IPS-18a (cell line): ENCODE results near the gene JADE2.
A peak's percentile ranks its signal among the peaks of the same experiment; 100 is the strongest.

Source experiments
- H3K27ac ChIP-seq: one replicate; pipeline ENCODE4 v1.5.1; 2013; ENCODE audit warnings: low read length
- H3K27me3 ChIP-seq: one replicate; pipeline ENCODE4 v1.6.1; 2013; ENCODE audit warnings: mild to moderate bottlenecking, low read length; ENCODE audit not compliant: control insufficient read depth, insufficient read depth
- H3K36me3 ChIP-seq: one replicate; pipeline ENCODE4 v1.6.1; 2013; ENCODE audit warnings: low read depth, low read length; ENCODE audit not compliant: control insufficient read depth
- H3K4me1 ChIP-seq: one replicate; pipeline ENCODE4 v1.6.1; 2013; ENCODE audit warnings: low read depth, low read length; ENCODE audit not compliant: control insufficient read depth
- H3K4me3 ChIP-seq: one replicate; pipeline ENCODE4 v1.5.1; 2013; ENCODE audit warnings: low read length
- H3K9ac ChIP-seq: one replicate; pipeline ENCODE4 v1.6.1; 2013; ENCODE audit warnings: mild to moderate bottlenecking, low read length, moderate library complexity
- H3K9me3 ChIP-seq: one replicate; pipeline ENCODE4 v1.6.1; 2013; ENCODE audit warnings: low read depth, low read length; ENCODE audit not compliant: control insufficient read depth

JADE2 gene

GRCh38 chr5:134536876-134537275 is 11.4 kb downstream of the JADE2 start:
- no peaks in the 10 kb centered on the region for H3K9me3 ChIP-seq
- no peak overlapping the region for H3K4me3 ChIP-seq
- no peaks in the 10 kb centered on the region for H3K27me3 ChIP-seq
- no peak overlapping the region for H3K9ac ChIP-seq
- H3K27ac ChIP-seq: no peak overlapping the region
- peaks cover 29% of the 10 kb centered on the region for H3K4me1 ChIP-seq
- peaks cover 14% of the 10 kb centered on the region for H3K36me3 ChIP-seq

- Histone ChIP-seq H3K27ac (no peak overlapping the region), H3K4me1 (peaks cover 25% of the 10 kb centered on the region), H3K36me3 (peaks cover 14% of the 10 kb centered on the region), H3K27me3 (no peaks in the 10 kb centered on the region), H3K9ac (no peak overlapping the region), H3K9me3 (no peaks in the 10 kb centered on the region), H3K4me3 (no peak overlapping the region)
Observed at GRCh38 chr5:134537297-134537696, 11.8 kb downstream of the JADE2 start.

GRCh38 chr5:134538296-134538695 is 12.8 kb downstream of the JADE2 start:
- Histone ChIP-seq H3K27me3 (no peaks in the 10 kb centered on the region), H3K36me3 (peaks cover 14% of the 10 kb centered on the region), H3K9ac (no peak overlapping the region), H3K9me3 (no peaks in the 10 kb centered on the region), H3K4me3 (no peak overlapping the region), H3K4me1 (peaks cover 25% of the 10 kb centered on the region), H3K27ac (no peak overlapping the region)

DNA sequence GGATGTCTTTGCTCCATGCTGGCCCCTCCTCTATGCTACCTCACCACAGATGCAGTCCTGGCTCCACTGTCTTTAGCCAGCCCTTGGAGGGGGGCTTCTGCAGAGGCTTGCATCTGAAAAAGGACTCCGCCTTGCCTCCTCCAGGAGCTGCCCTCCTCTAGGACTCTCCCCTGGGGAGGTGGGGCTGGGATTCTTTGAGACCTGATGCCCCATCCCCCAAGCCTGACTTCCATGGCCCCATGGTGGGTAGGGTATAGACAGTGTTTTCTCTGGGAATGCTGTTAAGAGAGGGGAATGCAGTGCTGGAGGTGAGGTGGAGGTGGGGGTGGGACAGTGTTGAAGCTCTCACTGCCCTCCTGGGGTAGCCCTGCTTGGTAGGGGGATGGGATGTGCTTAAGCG is 14.3 kb downstream of the JADE2 start:
- Histone ChIP-seq H3K4me3 (peak overlapping the region; percentile 6), H3K4me1 (peaks cover 19% of the 10 kb centered on the region), H3K27me3 (no peaks in the 10 kb centered on the region), H3K36me3 (peaks cover 14% of the 10 kb centered on the region), H3K9ac (peak overlapping the region; percentile 8), H3K9me3 (no peaks in the 10 kb centered on the region), H3K27ac (no peak overlapping the region)

DNA sequence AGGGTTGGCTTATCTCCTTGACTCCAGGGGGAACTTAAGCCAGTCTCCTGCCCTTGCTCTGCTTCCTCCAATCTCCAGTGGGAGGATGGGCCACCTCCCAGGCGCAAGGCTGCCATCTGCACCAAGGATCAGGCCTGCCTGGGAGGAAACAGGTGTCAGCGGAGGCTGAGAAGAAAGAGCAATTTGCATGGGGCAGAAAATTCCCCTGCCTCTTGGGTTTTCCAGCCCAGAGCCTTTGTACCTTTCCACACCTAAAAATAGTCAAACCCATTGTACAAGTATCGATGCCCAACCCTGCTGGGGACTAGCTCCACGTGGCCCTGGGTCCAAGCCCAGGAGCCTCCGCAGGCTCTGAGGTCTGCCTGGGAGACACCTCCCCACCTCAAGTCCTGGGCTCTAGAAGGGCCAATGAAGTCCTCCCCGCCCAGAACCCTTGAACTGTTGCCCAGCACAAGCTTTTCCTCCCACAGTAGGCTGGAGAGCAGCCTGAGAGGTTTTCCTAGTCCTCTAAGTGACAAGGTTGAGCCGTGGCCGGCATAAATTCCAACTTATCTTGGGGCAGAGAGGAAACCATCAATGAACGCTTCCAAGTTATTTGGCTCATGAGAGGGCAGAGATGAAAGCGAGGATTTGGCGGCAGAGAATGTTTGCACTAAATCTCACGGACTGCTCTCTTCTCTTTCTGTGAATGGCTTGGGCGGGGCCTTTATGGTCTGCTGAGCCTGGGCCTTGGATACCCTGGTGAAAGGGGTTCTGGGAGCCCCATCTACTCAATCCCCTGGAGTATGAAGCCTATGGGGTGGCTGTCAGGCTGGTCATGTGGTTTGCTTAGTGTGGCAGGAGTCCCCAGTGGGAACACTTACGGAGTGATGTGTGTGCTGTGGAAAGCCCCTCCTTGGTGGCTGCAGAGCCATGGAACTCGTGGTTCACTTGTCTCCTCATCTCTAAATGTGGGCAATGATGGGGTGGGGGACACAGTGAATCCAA is 15.6 kb downstream of the JADE2 start:
- H3K36me3 ChIP-seq: peaks cover 14% of the 10 kb centered on the region
- peak overlapping the region; percentile 4 for H3K27ac ChIP-seq
- peaks cover 12% of the 10 kb centered on the region for H3K4me1 ChIP-seq
- H3K9me3 ChIP-seq: no peaks in the 10 kb centered on the region
- H3K27me3 ChIP-seq: no peaks in the 10 kb centered on the region
- no peak overlapping the region for H3K4me3 ChIP-seq
- H3K9ac ChIP-seq: no peak overlapping the region

DNA sequence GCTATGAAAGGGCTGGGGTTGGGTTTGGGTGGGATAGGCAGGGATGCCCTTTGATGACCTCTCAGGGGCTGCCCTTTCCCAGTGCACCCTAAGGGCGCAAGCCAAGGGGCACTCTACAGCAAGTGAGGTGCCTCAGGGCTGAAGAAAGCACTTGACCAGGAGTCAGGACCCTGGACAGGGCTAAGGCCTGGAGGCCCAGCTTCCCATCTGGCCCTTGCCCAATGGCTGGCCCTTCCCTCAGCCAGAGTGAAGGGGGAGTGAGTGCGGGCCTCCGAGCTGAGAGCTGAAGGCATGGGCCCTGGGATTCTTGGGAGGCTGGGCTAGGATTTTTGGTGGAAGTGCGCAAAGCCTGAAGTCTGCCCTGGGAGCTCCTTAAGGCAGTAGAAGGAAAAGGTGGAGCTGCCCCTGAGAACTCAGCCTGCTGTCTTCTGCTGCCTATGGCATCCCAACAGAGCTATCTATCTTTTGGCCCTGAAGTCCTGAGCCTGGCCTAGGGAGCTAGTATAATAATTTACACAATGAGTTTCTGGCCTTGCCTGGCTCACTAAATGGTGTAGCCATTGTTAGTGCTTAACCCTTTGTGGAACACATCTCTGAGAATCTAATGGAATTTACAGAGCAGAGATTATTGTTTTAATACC is 16.4 kb downstream of the JADE2 start:
- H3K4me1 ChIP-seq: peaks cover 12% of the 10 kb centered on the region
- no peak overlapping the region for H3K9ac ChIP-seq
- no peaks in the 10 kb centered on the region for H3K9me3 ChIP-seq
- peaks cover 14% of the 10 kb centered on the region for H3K36me3 ChIP-seq
- no peaks in the 10 kb centered on the region for H3K27me3 ChIP-seq
- H3K27ac ChIP-seq: no peak overlapping the region
- H3K4me3 ChIP-seq: no peak overlapping the region

DNA sequence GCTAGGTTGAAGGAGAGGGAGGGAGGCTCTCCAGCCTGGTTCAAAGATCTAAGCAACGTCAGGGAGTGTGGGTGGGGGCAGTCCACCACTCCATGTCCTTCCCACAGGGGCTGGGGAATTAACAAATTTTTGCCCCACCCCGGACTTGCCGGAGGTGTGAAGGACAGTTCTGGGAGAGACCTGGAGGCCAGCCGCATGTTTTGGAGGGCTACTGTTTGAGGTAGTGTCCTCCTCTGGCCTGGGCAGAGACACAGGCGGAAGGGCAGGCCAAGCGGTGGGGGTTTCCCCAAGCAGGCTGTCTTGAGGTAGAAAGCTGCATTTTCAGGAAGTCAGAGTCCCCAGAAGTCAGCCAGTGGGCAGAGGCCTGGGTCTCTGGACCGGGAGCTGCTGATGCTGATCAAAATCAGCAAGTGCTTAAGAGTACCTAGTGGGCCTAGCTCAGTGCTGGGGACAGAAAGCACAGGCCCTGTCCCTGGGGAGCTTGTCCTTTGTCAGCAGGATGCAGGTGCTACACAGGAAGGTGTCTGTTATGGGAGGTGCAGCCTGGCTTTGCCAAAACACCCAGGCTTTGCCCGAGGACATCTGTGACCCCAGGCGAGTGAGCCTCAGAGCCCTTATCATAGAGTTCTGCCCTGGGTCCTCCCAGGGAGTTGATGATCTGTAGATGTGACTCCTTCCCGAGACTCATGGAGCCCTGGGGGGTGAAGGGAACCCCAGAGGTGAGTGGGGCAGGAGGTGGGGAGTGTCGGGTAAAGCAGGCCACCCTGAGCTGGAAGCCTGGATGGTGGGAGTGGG is 18.5 kb downstream of the JADE2 start:
- no peak overlapping the region for H3K27ac ChIP-seq
- H3K4me3 ChIP-seq: no peak overlapping the region
- no peaks in the 10 kb centered on the region for H3K27me3 ChIP-seq
- peaks cover 12% of the 10 kb centered on the region for H3K4me1 ChIP-seq
- no peaks in the 10 kb centered on the region for H3K9me3 ChIP-seq
- H3K36me3 ChIP-seq: no peaks in the 10 kb centered on the region
- H3K9ac ChIP-seq: no peak overlapping the region

DNA sequence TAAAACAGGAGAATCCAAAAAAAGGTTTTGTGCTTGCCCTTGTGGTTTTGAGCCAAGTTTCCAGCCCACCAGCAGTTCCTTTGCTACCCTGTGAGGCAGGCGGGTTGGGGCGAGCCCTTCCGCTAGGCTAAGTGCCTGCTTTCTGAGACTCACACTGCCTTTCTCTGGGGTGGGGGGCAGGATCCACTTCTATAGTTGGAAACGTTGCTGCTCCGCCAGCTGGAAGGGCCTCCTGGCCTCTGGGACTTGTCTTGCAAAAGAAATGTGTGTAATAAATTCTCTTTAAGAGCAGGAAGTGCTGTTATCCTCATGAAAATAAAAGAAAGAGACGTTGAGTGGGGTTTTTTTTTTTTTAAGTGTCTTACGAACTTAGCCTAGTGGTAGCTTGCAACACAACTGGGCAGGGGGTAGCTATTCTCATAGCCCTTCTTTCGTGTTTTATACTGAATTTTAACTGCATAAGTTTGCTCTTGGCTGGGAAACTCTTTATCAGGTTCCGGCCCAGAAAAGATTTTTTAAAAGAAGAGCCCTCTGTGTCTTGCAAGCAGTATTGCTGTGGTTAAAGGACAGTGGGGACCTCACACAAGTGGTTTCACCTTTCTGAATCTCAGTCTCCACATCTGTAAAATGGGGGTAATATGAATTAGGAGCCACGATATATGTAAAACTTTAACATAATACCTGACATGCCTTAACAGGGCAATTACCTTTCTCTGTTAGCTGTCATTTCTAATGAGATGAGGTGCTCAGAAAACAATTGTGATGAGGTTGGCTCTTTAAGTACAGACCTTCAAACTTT is 19.8 kb downstream of the JADE2 start:
- Histone ChIP-seq H3K27ac (no peak overlapping the region), H3K4me3 (no peak overlapping the region), H3K36me3 (no peaks in the 10 kb centered on the region), H3K9ac (no peak overlapping the region), H3K4me1 (peaks cover 11% of the 10 kb centered on the region), H3K9me3 (no peaks in the 10 kb centered on the region), H3K27me3 (no peaks in the 10 kb centered on the region)

DNA sequence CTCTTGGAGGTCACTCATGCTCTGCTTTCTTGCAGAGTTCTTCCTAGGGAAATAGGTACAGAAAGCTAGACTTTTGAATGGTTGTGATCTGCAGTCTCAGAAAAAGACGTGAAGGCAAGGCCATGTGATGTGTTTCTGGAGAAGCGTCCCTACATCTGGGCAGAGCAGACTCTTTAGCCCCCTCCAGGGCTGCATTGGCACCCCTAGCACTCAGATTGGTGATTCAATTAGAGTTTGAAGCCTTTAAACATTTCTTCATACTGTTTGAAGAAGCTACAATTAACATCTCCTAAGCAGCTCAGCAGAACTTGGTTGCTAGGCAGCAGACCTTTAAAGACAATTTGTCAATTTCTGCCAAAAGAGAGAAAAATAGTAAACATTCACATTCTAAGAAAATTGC is 21.6 kb downstream of the JADE2 start:
- peaks cover 5% of the 10 kb centered on the region for H3K36me3 ChIP-seq
- H3K9ac ChIP-seq: no peak overlapping the region
- no peak overlapping the region for H3K27ac ChIP-seq

DNA sequence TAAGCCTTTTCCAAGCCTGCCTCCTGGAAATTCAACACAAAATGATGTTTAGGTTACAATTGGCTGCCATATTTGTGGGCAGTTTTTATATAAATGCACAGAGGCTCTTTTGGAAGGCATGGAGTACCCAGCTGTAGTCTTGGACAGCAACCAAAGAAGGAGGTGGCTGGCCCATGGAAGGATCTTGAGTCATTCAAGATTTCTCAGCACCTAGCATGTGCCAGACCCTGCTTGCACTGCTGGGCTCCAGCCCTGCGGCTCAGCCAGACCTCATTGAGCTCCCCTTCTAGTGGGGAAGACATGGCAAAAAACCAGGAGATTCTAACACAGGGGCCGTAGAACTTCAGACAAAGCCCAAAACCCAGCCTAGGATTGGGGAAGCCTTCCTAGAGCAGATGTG is 22.1 kb downstream of the JADE2 start:
- no peaks in the 10 kb centered on the region for H3K27me3 ChIP-seq
- no peak overlapping the region for H3K9ac ChIP-seq
- H3K27ac ChIP-seq: no peak overlapping the region
- peaks cover 6% of the 10 kb centered on the region for H3K4me1 ChIP-seq
- H3K36me3 ChIP-seq: peaks cover 7% of the 10 kb centered on the region
- H3K9me3 ChIP-seq: no peaks in the 10 kb centered on the region
- H3K4me3 ChIP-seq: no peak overlapping the region

More for the DNA sequence above, 21.6 kb downstream of the JADE2 start:
- no peaks in the 10 kb centered on the region for H3K27me3 ChIP-seq
- H3K4me3 ChIP-seq: no peak overlapping the region
- peaks cover 6% of the 10 kb centered on the region for H3K4me1 ChIP-seq
- no peaks in the 10 kb centered on the region for H3K9me3 ChIP-seq
